ENCODE measurements around the gene TMEM182.

Gene TMEM182

DNA sequence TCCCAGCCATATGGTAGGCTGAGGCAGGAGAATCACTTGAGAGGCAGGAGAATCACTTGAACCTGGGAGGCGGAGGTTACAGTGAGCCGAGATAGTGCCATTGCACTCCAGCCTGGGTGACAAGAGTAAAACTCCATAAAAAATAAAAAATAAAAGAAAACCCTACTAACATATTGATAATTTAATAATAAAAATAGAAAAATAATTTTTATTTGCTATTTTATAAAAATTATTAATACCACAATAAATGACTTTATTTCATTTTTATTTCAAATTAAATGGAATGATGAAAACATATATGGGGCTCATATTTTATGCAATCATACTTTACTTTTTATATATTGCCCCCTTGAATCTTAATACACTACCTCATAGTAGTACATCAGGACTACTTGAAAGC lies 20.4 kb downstream of the TMEM182 start:
- TF ChIP-seq EZH2phosphoT487 (IDR thresholded peaks at IDR 0.05; ENCODE audit: low read depth) = no peak
- TF ChIP-seq, protein P1, sequence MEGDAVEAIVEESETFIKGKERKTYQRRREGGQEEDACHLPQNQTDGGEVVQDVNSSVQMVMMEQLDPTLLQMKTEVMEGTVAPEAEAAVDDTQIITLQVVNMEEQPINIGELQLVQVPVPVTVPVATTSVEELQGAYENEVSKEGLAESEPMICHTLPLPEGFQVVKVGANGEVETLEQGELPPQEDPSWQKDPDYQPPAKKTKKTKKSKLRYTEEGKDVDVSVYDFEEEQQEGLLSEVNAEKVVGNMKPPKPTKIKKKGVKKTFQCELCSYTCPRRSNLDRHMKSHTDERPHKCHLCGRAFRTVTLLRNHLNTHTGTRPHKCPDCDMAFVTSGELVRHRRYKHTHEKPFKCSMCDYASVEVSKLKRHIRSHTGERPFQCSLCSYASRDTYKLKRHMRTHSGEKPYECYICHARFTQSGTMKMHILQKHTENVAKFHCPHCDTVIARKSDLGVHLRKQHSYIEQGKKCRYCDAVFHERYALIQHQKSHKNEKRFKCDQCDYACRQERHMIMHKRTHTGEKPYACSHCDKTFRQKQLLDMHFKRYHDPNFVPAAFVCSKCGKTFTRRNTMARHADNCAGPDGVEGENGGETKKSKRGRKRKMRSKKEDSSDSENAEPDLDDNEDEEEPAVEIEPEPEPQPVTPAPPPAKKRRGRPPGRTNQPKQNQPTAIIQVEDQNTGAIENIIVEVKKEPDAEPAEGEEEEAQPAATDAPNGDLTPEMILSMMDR (IDR thresholded peaks at IDR 0.05; ENCODE audit: low read depth, low read length) = no peak
- Histone ChIP-seq H3K4me2 (ENCODE audit: low read length) (no peak overlapping the region), H4K20me1 (ENCODE audit: insufficient read depth, low read length) (no peaks in the 10 kb centered on the region)

DNA sequence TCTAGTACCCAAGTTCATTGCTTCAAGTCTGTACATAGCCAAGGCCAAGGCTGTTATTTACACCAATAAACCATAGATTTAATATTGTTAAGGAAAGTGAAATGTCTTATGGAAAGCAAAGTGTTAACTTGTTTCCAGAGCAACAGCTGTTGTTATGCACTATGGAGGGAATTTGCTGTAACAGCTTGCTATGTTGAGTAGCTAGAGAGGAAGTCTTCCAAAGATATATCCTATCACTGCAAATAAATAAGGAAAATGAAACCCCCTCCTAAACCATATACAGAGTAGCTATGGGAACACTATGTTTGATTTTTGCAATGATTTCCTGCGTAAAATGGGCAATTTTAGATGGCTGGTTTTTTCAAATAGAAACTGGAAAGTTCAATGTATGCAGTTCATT lies 21.1 kb downstream of the TMEM182 start:
- H3K9ac ChIP-seq (ENCODE audit: low read length) = no peak overlapping the region
- no peaks in the 10 kb centered on the region for H3K36me3 ChIP-seq (replicated peaks; ENCODE audit: low read depth, low read length)
- no peaks in the 10 kb centered on the region for H3K4me1 ChIP-seq (ENCODE audit: low read length)
- TF ChIP-seq, protein P1 (IDR thresholded peaks at IDR 0.05; ENCODE audit: low read depth, low read length) = no peak
- TF ChIP-seq EZH2phosphoT487 (IDR thresholded peaks at IDR 0.05; ENCODE audit: low read depth) = no peak
- H3K27me3 ChIP-seq (ENCODE audit: low read depth, low read length) = no peaks in the 10 kb centered on the region
- H3K9me3 ChIP-seq (ENCODE audit: insufficient read depth, low read length) = no peaks in the 10 kb centered on the region
- no peak overlapping the region for H3K4me2 ChIP-seq (ENCODE audit: low read length)
- no peaks in the 10 kb centered on the region for H4K20me1 ChIP-seq (ENCODE audit: insufficient read depth, low read length)
- H3K4me3 ChIP-seq (ENCODE audit: low read length) = no peak overlapping the region
- no peak overlapping the region for H3K27ac ChIP-seq (ENCODE audit: low read length)
- H3K79me2 ChIP-seq (ENCODE audit: low read length) = no peaks in the 10 kb centered on the region
- no peak overlapping the region for H2AFZ ChIP-seq (ENCODE audit: low read depth, low read length)

More for the DNA sequence above, 20.4 kb downstream of the TMEM182 start:
- Histone ChIP-seq H3K79me2 (ENCODE audit: low read length) (no peaks in the 10 kb centered on the region), H3K9me3 (ENCODE audit: insufficient read depth, low read length) (no peaks in the 10 kb centered on the region), H3K4me1 (ENCODE audit: low read length) (no peaks in the 10 kb centered on the region), H3K36me3 (replicated peaks; ENCODE audit: low read depth, low read length) (no peaks in the 10 kb centered on the region), H2AFZ (ENCODE audit: low read depth, low read length) (no peak overlapping the region), H3K27me3 (ENCODE audit: low read depth, low read length) (no peaks in the 10 kb centered on the region), H3K4me3 (ENCODE audit: low read length) (no peak overlapping the region), H3K9ac (ENCODE audit: low read length) (no peak overlapping the region), H3K27ac (ENCODE audit: low read length) (no peak overlapping the region)

DNA sequence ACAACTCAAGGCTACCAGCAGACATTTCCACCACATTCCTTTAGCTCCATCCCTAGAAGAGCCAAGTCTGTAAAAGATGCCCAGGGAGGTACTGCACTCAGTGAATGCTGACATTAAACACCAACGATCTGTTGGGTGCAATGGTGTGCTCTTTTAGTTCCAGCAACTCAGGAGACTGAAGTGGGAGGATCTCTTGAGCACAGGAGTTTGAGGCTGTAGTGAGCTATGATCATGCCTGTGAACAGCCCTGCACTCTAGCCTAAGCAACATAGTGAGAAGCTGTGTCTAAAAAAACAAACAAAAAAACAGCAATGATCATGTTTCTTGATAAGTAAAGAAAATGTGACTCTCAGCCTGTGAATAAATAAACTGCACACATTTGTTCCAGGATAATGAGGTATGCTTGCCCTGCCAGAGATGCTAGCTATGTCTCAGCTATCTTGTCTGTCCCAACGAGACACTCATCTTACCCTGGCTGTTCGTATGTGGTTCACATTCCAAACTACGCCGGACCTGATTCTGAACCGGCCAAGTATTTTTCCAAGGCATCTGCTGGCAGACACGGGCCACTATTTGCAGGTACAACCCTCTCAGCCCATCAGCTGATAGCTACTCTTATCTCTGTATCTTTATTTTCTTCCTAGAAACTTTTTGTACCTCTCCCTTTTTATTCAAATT lies 21.8 kb downstream of the TMEM182 start:
- Histone ChIP-seq H3K4me1 (ENCODE audit: low read length) (no peaks in the 10 kb centered on the region), H3K4me2 (ENCODE audit: low read length) (no peak overlapping the region), H3K36me3 (replicated peaks; ENCODE audit: low read depth, low read length) (no peaks in the 10 kb centered on the region), H3K27me3 (ENCODE audit: low read depth, low read length) (no peaks in the 10 kb centered on the region), H4K20me1 (ENCODE audit: insufficient read depth, low read length) (no peaks in the 10 kb centered on the region), H3K9ac (ENCODE audit: low read length) (no peak overlapping the region), H3K4me3 (ENCODE audit: low read length) (no peak overlapping the region), H3K9me3 (ENCODE audit: insufficient read depth, low read length) (no peaks in the 10 kb centered on the region), H3K79me2 (ENCODE audit: low read length) (no peaks in the 10 kb centered on the region), H2AFZ (ENCODE audit: low read depth, low read length) (no peak overlapping the region), H3K27ac (ENCODE audit: low read length) (no peak overlapping the region)
- TF ChIP-seq, protein P1 (IDR thresholded peaks at IDR 0.05; ENCODE audit: low read depth, low read length) = no peak
- TF ChIP-seq EZH2phosphoT487 (IDR thresholded peaks at IDR 0.05; ENCODE audit: low read depth) = no peak

DNA sequence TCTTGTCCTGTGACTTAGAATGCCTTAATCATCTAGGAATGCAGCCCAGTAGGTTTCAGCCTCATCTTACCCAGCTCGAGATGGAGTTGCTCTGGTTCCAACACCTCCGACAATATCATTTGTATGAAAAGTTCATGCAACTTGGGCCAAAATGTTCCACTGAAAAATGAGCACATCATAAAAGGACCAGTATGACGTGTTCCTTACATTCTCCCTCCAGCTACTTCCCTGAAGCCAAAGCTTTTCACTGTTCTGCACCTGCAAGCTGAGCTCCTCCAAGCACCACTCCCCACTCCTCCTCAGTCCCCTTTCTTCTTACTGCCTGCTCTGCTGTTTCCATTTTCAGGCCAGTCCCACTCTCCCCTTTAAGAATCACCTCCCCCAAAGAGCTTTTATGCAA lies 23.1 kb downstream of the TMEM182 start:
- H3K4me2 ChIP-seq (ENCODE audit: low read length) = no peak overlapping the region
- H3K4me3 ChIP-seq (ENCODE audit: low read length) = no peak overlapping the region
- TF ChIP-seq, protein P1 (IDR thresholded peaks at IDR 0.05; ENCODE audit: low read depth, low read length) = no peak
- TF ChIP-seq EZH2phosphoT487 (IDR thresholded peaks at IDR 0.05; ENCODE audit: low read depth) = no peak
- no peak overlapping the region for H3K9ac ChIP-seq (ENCODE audit: low read length)
- H3K79me2 ChIP-seq (ENCODE audit: low read length) = no peaks in the 10 kb centered on the region
- no peaks in the 10 kb centered on the region for H3K9me3 ChIP-seq (ENCODE audit: insufficient read depth, low read length)
- no peaks in the 10 kb centered on the region for H3K36me3 ChIP-seq (replicated peaks; ENCODE audit: low read depth, low read length)
- no peaks in the 10 kb centered on the region for H4K20me1 ChIP-seq (ENCODE audit: insufficient read depth, low read length)
- no peak overlapping the region for H3K27ac ChIP-seq (ENCODE audit: low read length)
- H2AFZ ChIP-seq (ENCODE audit: low read depth, low read length) = no peak overlapping the region
- no peaks in the 10 kb centered on the region for H3K4me1 ChIP-seq (ENCODE audit: low read length)
- no peaks in the 10 kb centered on the region for H3K27me3 ChIP-seq (ENCODE audit: low read depth, low read length)

Data from OCI-LY3 (cell line).